ENCODE results near the gene TTLL1.

DNA sequence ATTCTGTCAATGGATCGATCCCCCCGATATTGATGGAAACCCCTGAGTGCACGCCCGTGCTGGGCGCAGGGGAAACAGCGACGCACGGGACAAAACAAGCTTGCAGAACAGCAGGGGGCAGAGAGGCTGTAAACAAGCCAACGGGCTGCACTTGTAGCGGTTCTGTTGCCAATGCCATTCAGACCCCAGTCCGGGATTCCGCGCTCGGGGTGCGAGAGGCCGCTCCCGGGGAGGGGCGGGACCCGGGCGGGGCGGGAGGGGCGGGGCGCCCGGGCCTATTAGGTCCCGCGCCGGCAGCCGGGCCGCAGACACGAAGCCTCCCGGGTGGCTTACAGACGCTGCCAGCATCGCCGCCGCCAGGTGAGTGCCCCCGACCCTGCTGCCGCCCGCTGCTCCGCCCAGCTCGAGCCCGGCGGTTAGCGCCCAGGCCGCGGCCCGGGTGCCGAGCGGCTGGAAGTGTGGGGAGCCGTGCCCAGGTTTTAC, 21.3 kb upstream of the TTLL1 start, which contains the start of gene BIK:
- TF ChIP-seq EZH2 (IDR thresholded peaks at IDR 0.05) (no peak), EZH2phosphoT487 (IDR thresholded peaks at IDR 0.05) (no peak)
- TF ChIP-seq, protein P1, sequence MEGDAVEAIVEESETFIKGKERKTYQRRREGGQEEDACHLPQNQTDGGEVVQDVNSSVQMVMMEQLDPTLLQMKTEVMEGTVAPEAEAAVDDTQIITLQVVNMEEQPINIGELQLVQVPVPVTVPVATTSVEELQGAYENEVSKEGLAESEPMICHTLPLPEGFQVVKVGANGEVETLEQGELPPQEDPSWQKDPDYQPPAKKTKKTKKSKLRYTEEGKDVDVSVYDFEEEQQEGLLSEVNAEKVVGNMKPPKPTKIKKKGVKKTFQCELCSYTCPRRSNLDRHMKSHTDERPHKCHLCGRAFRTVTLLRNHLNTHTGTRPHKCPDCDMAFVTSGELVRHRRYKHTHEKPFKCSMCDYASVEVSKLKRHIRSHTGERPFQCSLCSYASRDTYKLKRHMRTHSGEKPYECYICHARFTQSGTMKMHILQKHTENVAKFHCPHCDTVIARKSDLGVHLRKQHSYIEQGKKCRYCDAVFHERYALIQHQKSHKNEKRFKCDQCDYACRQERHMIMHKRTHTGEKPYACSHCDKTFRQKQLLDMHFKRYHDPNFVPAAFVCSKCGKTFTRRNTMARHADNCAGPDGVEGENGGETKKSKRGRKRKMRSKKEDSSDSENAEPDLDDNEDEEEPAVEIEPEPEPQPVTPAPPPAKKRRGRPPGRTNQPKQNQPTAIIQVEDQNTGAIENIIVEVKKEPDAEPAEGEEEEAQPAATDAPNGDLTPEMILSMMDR (IDR thresholded peaks at IDR 0.05): no peak

Data from neural progenitor cell (in vitro differentiated cells).